HepG2 (cell line): Measurements from ENCODE around the gene THRB. TPM values are rescaled to one million over a fixed set of nuclear protein-coding genes. Genes with fewer than 3 reads are reported as not detected.

ENCODE experiments used
- FOXP4 ChIP-seq: sonication (generic); formaldehyde crosslinking; IDR thresholded peaks from 2 replicates; pipeline ENCODE4 v1.4.0; 2020; ENCODE audit warnings: missing genetic modification reagents
- SAP130 ChIP-seq: IDR thresholded peaks from 2 replicates; pipeline ENCODE4 v1.6.1; 2016; ENCODE audit warnings: low read depth
- SOX5 ChIP-seq: IDR thresholded peaks from 2 replicates; pipeline ENCODE4 v1.6.1; 2016; ENCODE audit warnings: borderline replicate concordance
- SUZ12 ChIP-seq: fragments of 150-350 bp; IDR thresholded peaks from 2 replicates; pipeline ENCODE4 v1.6.1; 2014; ENCODE audit warnings: low read depth, low read length
- ZHX2 ChIP-seq, 2 experiments: sonication (generic) in 1 of 2; formaldehyde crosslinking in 1 of 2; IDR thresholded peaks; 2 replicates each; pipeline versions ENCODE4 v1.6.1 to v1.9.0; 2014 to 2022; ENCODE audit warnings: antibody characterized with exemption in 1 of 2, borderline replicate concordance in 1 of 2, inconsistent platforms in 1 of 2, low read depth in 1 of 2, missing genetic modification reagents in 1 of 2
- ZNF17 ChIP-seq: sonication (generic); formaldehyde crosslinking; IDR thresholded peaks from 2 replicates; pipeline ENCODE4 v1.5.0; 2020; ENCODE audit warnings: mild to moderate bottlenecking, missing genetic modification reagents
- polyA plus RNA-seq, 8 experiments: library from polyadenylated mRNA; depleted of rRNA in 3 of 8; stranded (reverse) in 7 of 8; unstranded in 1 of 8; fragments of >200 nt; fragmentation: Illumina TruSeq in 4 of 8; extraction: Trizol in 4 of 8; gene quantifications; 2 replicates each; pipeline versions ENCODE4 v1.2.1 to v1.2.3, GENCODE V29; 2011 to 2016; ENCODE audit warnings: low read depth in 4 of 8, missing spikeins in 1 of 8, mixed read lengths in 1 of 8; ENCODE audit not compliant: insufficient read depth in 1 of 8
- total RNA-seq, 5 experiments: library from RNA; depleted of rRNA; stranded (reverse); fragments of >200 nt; fragmentation: Illumina TruSeq; extraction: Trizol; gene quantifications; 2 replicates each; pipeline ENCODE4 v1.2.3, GENCODE V29; 2016; ENCODE audit warnings: low read depth in 1 of 5
- TF ChIP-seq, protein P1 (sequence below): IDR thresholded peaks from 2 replicates; pipeline ENCODE4 v1.6.1; 2012; ENCODE audit warnings: low read depth, low read length, improper control_type of control experiment
- TF ChIP-seq, protein P2 (sequence below): sonication (generic); formaldehyde crosslinking; IDR thresholded peaks from 2 replicates; pipeline ENCODE4 v1.8.0; 2023; ENCODE audit warnings: mild to moderate bottlenecking, missing genetic modification reagents

Gene THRB
- total and polyA plus RNA-seq, 2 of the 13 experiments (the other 11 are each of a cell fraction or from before 2014, with no cell fraction given) = 4.7 to 22.7 TPM

DNA sequence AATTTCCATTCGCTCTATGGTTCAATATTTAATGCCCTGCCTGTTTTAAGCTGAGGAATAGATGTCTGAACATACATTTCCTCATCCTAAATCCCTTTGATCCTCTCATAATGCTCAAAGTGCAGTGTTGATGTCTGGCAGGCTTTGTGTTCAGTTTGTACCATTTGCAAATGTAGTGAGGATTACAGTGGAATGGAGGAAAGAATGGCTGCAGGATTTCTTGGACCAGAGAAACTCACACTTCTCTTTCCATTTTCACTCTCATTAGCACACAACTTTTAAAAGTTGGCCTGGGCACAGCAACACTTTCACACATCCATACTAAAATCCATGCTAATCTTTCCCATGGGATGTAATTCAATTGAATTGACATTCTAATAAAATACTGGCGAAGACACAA is 28.6 kb upstream of the THRB start (continued):
- TF ChIP-seq, protein P1, sequence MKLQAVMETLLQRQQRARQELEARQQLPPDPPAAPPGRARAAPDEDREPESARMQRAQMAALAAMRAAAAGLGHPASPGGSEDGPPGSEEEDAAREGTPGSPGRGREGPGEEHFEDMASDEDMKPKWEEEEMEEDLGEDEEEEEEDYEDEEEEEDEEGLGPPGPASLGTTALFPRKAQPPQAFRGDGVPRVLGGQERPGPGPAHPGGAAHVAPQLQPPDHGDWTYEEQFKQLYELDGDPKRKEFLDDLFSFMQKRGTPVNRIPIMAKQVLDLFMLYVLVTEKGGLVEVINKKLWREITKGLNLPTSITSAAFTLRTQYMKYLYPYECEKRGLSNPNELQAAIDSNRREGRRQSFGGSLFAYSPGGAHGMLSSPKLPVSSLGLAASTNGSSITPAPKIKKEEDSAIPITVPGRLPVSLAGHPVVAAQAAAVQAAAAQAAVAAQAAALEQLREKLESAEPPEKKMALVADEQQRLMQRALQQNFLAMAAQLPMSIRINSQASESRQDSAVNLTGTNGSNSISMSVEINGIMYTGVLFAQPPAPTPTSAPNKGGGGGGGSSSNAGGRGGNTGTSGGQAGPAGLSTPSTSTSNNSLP = peak; percentile 69; the same call in 1 of the 2 replicates
- TF ChIP-seq FOXP4 (CRISPR knock-in tag) (peak; percentile 64), SUZ12 (no peak), SAP130 (CRISPR knock-in tag) (peak; percentile 57), SOX5 (CRISPR knock-in tag) (peak; percentile 57; the same call in 1 of the 2 replicates), ZNF17 (CRISPR knock-in tag) (no peak), ZHX2 (IDR thresholded peaks at IDR 0.05; ENCODE audit: low read depth) (no peak), ZHX2 (CRISPR knock-in tag; IDR thresholded peaks at IDR 0.05; ENCODE audit: borderline replicate concordance) (no peak)
- TF ChIP-seq, protein P2, sequence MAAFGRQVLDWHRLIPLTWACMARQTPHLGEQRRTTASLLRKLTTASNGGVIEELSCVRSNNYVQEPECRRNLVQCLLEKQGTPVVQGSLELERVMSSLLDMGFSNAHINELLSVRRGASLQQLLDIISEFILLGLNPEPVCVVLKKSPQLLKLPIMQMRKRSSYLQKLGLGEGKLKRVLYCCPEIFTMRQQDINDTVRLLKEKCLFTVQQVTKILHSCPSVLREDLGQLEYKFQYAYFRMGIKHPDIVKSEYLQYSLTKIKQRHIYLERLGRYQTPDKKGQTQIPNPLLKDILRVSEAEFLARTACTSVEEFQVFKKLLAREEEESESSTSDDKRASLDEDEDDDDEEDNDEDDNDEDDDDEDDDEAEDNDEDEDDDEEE = no peak
